Endothelial cell (in vitro differentiated cells): ENCODE data around the gene CD99L2. TPM values are rescaled to one million over a fixed set of nuclear protein-coding genes. Genes with fewer than 3 reads are reported as not detected.

ENCODE experiments used
- DNase-seq: peaks from one replicate; pipeline ENCODE4 v3.0.0; 2021; ENCODE audit warnings: low spot score
- H3K27ac Mint-ChIP-seq: one replicate; pipeline ENCODE4 v1.8.0; 2021; ENCODE audit warnings: mixed read lengths, inconsistent platforms; ENCODE audit not compliant: unreplicated experiment
- H3K27me3 Mint-ChIP-seq: one replicate; pipeline ENCODE4 v1.8.0; 2021; ENCODE audit warnings: mild to moderate bottlenecking, moderate library complexity, mixed read lengths, inconsistent platforms; ENCODE audit not compliant: unreplicated experiment
- H3K36me3 Mint-ChIP-seq: one replicate; pipeline ENCODE4 v1.8.0; 2021; ENCODE audit warnings: mild to moderate bottlenecking, low read depth, mixed read lengths, inconsistent platforms; ENCODE audit not compliant: unreplicated experiment
- H3K4me1 Mint-ChIP-seq: one replicate; pipeline ENCODE4 v1.8.0; 2021; ENCODE audit warnings: mild to moderate bottlenecking, mixed read lengths, inconsistent platforms; ENCODE audit not compliant: unreplicated experiment
- H3K4me3 Mint-ChIP-seq: one replicate; pipeline ENCODE4 v1.8.0; 2021; ENCODE audit warnings: mild to moderate bottlenecking, mixed read lengths, inconsistent platforms; ENCODE audit not compliant: unreplicated experiment
- H3K9me3 Mint-ChIP-seq: one replicate; pipeline ENCODE4 v1.8.0; 2021; ENCODE audit warnings: mixed read lengths, inconsistent platforms; ENCODE audit not compliant: unreplicated experiment
- total RNA-seq: library from RNA; stranded (reverse); fragmentation: NEBNext Ultra II Directional; extraction: Animal tissue kit (Norgen Biotek cat#: 25700); gene quantifications from one replicate; pipeline ENCODE4 v1.2.1, GENCODE V29; 2021; ENCODE audit not compliant: unreplicated experiment
- TF ChIP-seq, protein P1 (sequence below): fragments of 200-600 bp; sonication (generic); IDR thresholded peaks from one replicate; pipeline ENCODE4 v1.5.0; 2021; ENCODE audit warnings: antibody characterized with exemption; ENCODE audit not compliant: unreplicated experiment

CD99L2 gene
- total RNA-seq, 1 donor from 2014 or later, result 30.1 TPM

DNA sequence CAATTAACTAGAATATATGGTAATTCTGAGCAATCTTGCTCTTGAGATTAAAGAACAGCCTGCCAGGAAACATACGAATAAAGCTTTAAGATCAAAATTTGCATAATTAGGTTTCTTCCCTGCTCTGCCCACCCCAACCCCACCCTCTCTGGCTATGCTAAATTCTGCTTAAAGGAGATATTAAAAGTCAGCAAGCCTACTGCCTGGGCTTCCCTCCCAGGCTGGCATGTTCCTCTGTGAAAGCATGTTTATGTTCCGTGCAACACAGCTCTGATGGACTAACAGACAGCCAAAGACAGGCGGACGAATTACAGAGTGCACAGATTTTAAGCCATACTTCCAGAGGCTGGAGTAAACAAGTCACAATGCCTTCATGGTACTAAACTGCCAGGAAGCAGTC lies 28.4 kb downstream of the CD99L2 start:
- Mint-ChIP-seq H3K27ac (no peak overlapping the region), H3K36me3 (peaks cover 5% of the 10 kb centered on the region), H3K9me3 (no peaks in the 10 kb centered on the region), H3K4me1 (peaks cover 12% of the 10 kb centered on the region), H3K4me3 (no peak overlapping the region), H3K27me3 (peaks cover 3% of the 10 kb centered on the region)
- TF ChIP-seq, protein P1, sequence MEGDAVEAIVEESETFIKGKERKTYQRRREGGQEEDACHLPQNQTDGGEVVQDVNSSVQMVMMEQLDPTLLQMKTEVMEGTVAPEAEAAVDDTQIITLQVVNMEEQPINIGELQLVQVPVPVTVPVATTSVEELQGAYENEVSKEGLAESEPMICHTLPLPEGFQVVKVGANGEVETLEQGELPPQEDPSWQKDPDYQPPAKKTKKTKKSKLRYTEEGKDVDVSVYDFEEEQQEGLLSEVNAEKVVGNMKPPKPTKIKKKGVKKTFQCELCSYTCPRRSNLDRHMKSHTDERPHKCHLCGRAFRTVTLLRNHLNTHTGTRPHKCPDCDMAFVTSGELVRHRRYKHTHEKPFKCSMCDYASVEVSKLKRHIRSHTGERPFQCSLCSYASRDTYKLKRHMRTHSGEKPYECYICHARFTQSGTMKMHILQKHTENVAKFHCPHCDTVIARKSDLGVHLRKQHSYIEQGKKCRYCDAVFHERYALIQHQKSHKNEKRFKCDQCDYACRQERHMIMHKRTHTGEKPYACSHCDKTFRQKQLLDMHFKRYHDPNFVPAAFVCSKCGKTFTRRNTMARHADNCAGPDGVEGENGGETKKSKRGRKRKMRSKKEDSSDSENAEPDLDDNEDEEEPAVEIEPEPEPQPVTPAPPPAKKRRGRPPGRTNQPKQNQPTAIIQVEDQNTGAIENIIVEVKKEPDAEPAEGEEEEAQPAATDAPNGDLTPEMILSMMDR, result no peak
- DNase-seq, result no peak

DNA sequence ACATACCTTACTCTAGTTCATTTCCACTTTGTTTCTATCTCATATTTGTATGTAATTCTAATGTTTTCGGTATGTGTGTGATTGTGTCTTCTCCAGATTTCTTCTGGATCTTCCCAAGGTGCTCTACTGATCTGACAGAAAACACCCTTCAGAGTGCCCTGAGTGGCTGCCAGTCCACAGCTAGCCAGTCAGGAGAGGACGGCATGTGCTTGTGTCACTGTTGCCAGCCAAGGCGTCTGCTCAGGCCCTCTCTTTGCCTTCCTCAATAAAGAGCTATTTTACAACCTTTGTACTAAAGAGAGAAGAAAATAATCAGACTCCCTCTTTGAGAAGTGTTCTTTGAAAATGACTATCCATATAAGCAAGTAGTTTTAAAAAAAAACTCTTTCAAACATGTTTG lies 29.0 kb downstream of the CD99L2 start:
- Mint-ChIP-seq H3K27ac (no peak overlapping the region), H3K4me1 (peaks cover 12% of the 10 kb centered on the region), H3K27me3 (peaks cover 1% of the 10 kb centered on the region), H3K4me3 (no peak overlapping the region), H3K9me3 (no peaks in the 10 kb centered on the region), H3K36me3 (peaks cover 5% of the 10 kb centered on the region)
- TF ChIP-seq, protein P1, result no peak
- DNase-seq, result no peak

DNA sequence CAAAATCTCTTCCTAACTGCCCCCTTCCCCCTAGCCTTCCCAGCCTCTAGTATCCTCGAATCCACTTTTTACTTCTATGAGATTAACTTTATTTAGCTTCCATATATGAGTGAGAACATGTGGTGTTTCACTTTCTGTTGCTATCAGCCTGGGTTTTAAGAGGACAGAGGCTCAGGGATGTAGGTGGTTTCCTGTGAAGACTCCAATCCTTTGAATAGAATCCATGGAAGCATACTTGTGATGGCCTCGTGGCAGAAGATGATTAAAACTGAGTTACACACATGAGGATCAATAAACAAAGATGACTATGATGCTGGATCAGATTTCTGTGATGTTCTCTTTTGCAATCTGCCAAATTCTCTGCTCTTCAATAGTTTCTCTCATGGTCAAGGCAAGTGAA lies 29.8 kb downstream of the CD99L2 start:
- no peak for DNase-seq
- Mint-ChIP-seq H3K27me3 (no peaks in the 10 kb centered on the region), H3K9me3 (no peaks in the 10 kb centered on the region), H3K27ac (no peak overlapping the region), H3K4me1 (peaks cover 12% of the 10 kb centered on the region), H3K4me3 (no peak overlapping the region), H3K36me3 (no peaks in the 10 kb centered on the region)
- TF ChIP-seq, protein P1, result no peak

DNA sequence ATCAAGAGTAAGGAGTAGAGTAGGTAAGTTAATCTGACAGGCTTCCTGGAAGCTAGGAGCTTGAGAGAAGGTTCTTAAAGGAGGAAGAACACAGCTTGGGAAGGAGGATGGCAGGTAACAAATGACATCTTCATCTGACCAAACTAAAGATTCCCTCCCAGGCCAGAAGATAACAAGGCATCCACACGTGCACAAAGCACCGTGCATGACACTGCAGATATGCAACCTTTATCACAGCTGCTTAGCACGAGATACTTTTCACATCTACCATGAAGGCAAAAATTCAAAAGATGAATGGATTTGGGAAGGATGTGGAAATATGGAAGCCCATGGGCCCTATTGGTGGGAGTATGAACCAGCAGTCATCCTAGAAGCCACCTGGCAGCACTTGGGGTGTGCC lies 34.3 kb downstream of the CD99L2 start:
- no peak for DNase-seq
- TF ChIP-seq, protein P1, result no peak
- Mint-ChIP-seq H3K4me1 (peaks cover 3% of the 10 kb centered on the region), H3K9me3 (no peaks in the 10 kb centered on the region), H3K4me3 (no peak overlapping the region), H3K27ac (no peak overlapping the region), H3K36me3 (no peaks in the 10 kb centered on the region), H3K27me3 (no peaks in the 10 kb centered on the region)

DNA sequence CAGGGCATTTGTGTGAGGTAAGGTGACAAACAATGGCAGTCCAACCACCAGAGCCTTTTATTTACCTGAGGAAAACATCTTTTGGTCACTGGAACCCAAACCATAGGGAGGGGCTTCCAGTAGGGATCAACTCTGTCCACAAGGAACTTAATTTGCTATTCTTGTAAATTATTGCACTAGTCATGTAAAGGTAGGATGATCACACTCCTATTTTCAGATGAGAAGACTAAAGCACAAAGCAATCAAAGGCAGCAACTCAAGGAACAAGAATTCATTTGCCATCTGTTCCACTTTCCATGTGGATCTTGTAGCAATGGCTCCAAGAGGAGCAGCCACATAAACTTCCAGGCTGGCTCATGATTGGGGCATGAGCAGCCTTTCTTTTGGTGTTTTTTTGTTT lies 35.3 kb downstream of the CD99L2 start:
- no peaks in the 10 kb centered on the region for H3K27me3 Mint-ChIP-seq

More for the DNA sequence above, 35.3 kb downstream of the CD99L2 start:
- no peaks in the 10 kb centered on the region for H3K36me3 Mint-ChIP-seq
- TF ChIP-seq, protein P1, result no peak
- no peaks in the 10 kb centered on the region for H3K9me3 Mint-ChIP-seq
- H3K27ac Mint-ChIP-seq, result no peak overlapping the region
- no peaks in the 10 kb centered on the region for H3K4me1 Mint-ChIP-seq
- H3K4me3 Mint-ChIP-seq, result no peak overlapping the region
- DNase-seq, result no peak
